CD14-positive monocyte (primary cell): ENCODE measurements around the gene CCDC138. TPM values are rescaled to one million over a fixed set of nuclear protein-coding genes. Genes with fewer than 3 reads are reported as not detected.

ENCODE experiments used
- DNase-seq, 3 donors: peaks; one replicate each; pipeline ENCODE4 v3.0.0-alpha.2; 2011 to 2022
- H2AFZ ChIP-seq: 2 replicates; pipeline ENCODE4 v1.6.0; 2012; ENCODE audit warnings: mild to moderate bottlenecking, low read depth, low read length, inconsistent platforms; ENCODE audit not compliant: insufficient read depth, poor library complexity, severe bottlenecking
- H3K27ac ChIP-seq, 2 donors: 1 replicate in 1 of 2; 2 replicates in 1 of 2; pipeline ENCODE4 v1.5.1; 2012 to 2013; ENCODE audit warnings: low read length in 2 of 2, control low read depth in 1 of 2, inconsistent platforms in 1 of 2, low read depth in 1 of 2, mild to moderate bottlenecking in 1 of 2
- H3K27me3 ChIP-seq, 2 donors: one replicate each; pipeline versions ENCODE4 v1.6.0 to v1.6.1; 2011 to 2013; ENCODE audit warnings: low read length in 2 of 2; ENCODE audit not compliant: control insufficient read depth in 2 of 2, insufficient read depth in 2 of 2
- H3K36me3 ChIP-seq, 2 donors: replicated peaks in 1 of 2; 1 replicate in 1 of 2; 2 replicates in 1 of 2; pipeline versions ENCODE4 v1.5.1 to v1.6.1; 2012 to 2013; ENCODE audit warnings: low read length in 2 of 2, control low read depth in 1 of 2, inconsistent platforms in 1 of 2, mild to moderate bottlenecking in 1 of 2; ENCODE audit not compliant: insufficient read depth in 2 of 2, control insufficient read depth in 1 of 2
- H3K4me1 ChIP-seq, 2 donors: 1 replicate in 1 of 2; 2 replicates in 1 of 2; pipeline versions ENCODE4 v1.5.1 to v1.6.1; 2012 to 2013; ENCODE audit warnings: low read length in 2 of 2, control low read depth in 1 of 2, inconsistent platforms in 1 of 2, mild to moderate bottlenecking in 1 of 2, moderate library complexity in 1 of 2; ENCODE audit not compliant: insufficient read depth in 2 of 2, control insufficient read depth in 1 of 2
- H3K4me2 ChIP-seq: replicated peaks from 2 replicates; pipeline ENCODE3; 2012; ENCODE audit warnings: low read length, moderate library complexity, mild to moderate bottlenecking; ENCODE audit not compliant: poor library complexity, severe bottlenecking; ENCODE audit errors: extremely low read depth
- H3K4me3 ChIP-seq, 3 experiments: fragments of 200-600 bp in 1 of 3; sonication (generic) in 1 of 3; replicated peaks in 1 of 3; 1 replicate in 2 of 3; 2 replicates in 1 of 3; pipeline ENCODE4 v1.5.1; 2011 to 2013; ENCODE audit warnings: low read length in 3 of 3, mild to moderate bottlenecking in 3 of 3, control low read depth in 2 of 3, low read depth in 2 of 3, inconsistent platforms in 1 of 3, moderate library complexity in 1 of 3
- H3K79me2 ChIP-seq: 2 replicates; pipeline ENCODE4 v1.6.0; 2012; ENCODE audit warnings: mild to moderate bottlenecking, control low read depth, inconsistent platforms, low read length, moderate library complexity; ENCODE audit not compliant: insufficient read depth
- H3K9ac ChIP-seq: 2 replicates; pipeline ENCODE4 v1.6.0; 2017; ENCODE audit warnings: low read length, mild to moderate bottlenecking; ENCODE audit not compliant: insufficient read depth, poor library complexity, severe bottlenecking
- H3K9me3 ChIP-seq, 2 donors: replicated peaks in 1 of 2; 1 replicate in 1 of 2; 2 replicates in 1 of 2; pipeline versions ENCODE4 v1.5.1 to v1.6.1; 2012 to 2013; ENCODE audit warnings: low read length in 2 of 2, control low read depth in 1 of 2; ENCODE audit not compliant: control insufficient read depth in 1 of 2, insufficient read depth in 1 of 2
- H4K20me1 ChIP-seq: 2 replicates; pipeline ENCODE4 v1.6.0; 2012; ENCODE audit warnings: mild to moderate bottlenecking, low read length, control low read depth, moderate library complexity; ENCODE audit not compliant: insufficient read depth
- H3K27ac Mint-ChIP-seq, 7 donors: one replicate each; pipeline ENCODE4 v1.8.0; 2020; ENCODE audit warnings: mild to moderate bottlenecking in 7 of 7, mixed read lengths in 7 of 7, moderate library complexity in 6 of 7, inconsistent platforms in 2 of 7
- H3K27me3 Mint-ChIP-seq, 3 donors: one replicate each; pipeline ENCODE4 v1.8.0; 2021 to 2022; ENCODE audit warnings: low read depth in 3 of 3, mild to moderate bottlenecking in 3 of 3, mixed read lengths in 3 of 3, moderate library complexity in 3 of 3, inconsistent platforms in 1 of 3
- H3K36me3 Mint-ChIP-seq, 2 donors: one replicate each; pipeline ENCODE4 v1.8.0; 2020; ENCODE audit warnings: mixed read lengths in 2 of 2, inconsistent platforms in 1 of 2, mild to moderate bottlenecking in 1 of 2
- H3K4me1 Mint-ChIP-seq: one replicate; pipeline ENCODE4 v1.8.0; 2020; ENCODE audit warnings: mild to moderate bottlenecking, mixed read lengths
- H3K4me3 Mint-ChIP-seq, 2 donors: one replicate each; pipeline ENCODE4 v1.8.0; 2020; ENCODE audit warnings: mild to moderate bottlenecking in 2 of 2, mixed read lengths in 2 of 2, moderate library complexity in 1 of 2
- H3K9me3 Mint-ChIP-seq, 7 donors: one replicate each; pipeline ENCODE4 v1.8.0; 2020 to 2022; ENCODE audit warnings: mixed read lengths in 7 of 7, mild to moderate bottlenecking in 6 of 7, moderate library complexity in 6 of 7, inconsistent platforms in 2 of 7
- WGBS: methylation state at CpG from one replicate; pipeline ENCODE4 v1.1.5; 2013; ENCODE audit warnings: missing lambda C conversion rate; ENCODE audit not compliant: insufficient coverage; 5-methylcytosine and 5-hydroxymethylcytosine counted together
- intact Hi-C, 2 donors: fragments of 100-400 bp; cut with micrococcal nuclease; formaldehyde crosslinking; loops; one replicate each; pipeline versions ENCODE4 v1.15.0 to v1.15.1; 2023
- polyA plus RNA-seq, 3 donors: library from polyadenylated mRNA; depleted of rRNA in 1 of 3; unstranded in 2 of 3; stranded (reverse) in 1 of 3; fragments of 300-500 nt in 2 of 3; fragments of >200 nt in 1 of 3; fragmentation: Illumina TruSeq in 2 of 3; gene quantifications; 1 replicate in 2 of 3; 2 replicates in 1 of 3; pipeline ENCODE4 v1.2.3, GENCODE V29; 2012 to 2021
- TF ChIP-seq, protein P1 (sequence below): fragments of 200-600 bp; IDR thresholded peaks from one replicate; pipeline ENCODE4 v1.8.0; 2022; ENCODE audit warnings: antibody characterized with exemption, mild to moderate bottlenecking

Gene CCDC138
- polyA plus RNA-seq, 3 donors, result 0.54 to 0.72 (median 0.67) TPM

DNA sequence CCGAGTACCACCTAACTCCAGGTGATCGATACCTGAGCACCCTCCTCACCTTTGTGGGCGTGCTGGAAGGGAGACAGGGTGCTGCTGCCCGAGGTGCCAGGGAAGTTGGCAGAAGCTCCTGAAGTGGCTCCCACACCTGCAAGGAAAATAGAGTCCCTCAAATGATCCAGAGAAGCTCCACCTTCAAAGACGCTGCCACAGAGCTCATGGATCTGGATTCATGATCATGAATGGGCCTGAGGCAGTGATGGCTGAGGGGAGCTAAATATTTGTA is 126.0 kb downstream of the CCDC138 start:
- Histone ChIP-seq H2AFZ (no peak overlapping the region), H3K79me2 (no peaks in the 10 kb centered on the region), H3K36me3 (no peaks in the 10 kb centered on the region), H3K27ac (no peak overlapping the region), H4K20me1 (no peaks in the 10 kb centered on the region), H3K4me2 (no peak overlapping the region), H3K9me3 (no peaks in the 10 kb centered on the region), H3K4me3 (no peak overlapping the region), H3K9ac (no peak overlapping the region), H3K27me3 (no peaks in the 10 kb centered on the region), H3K4me1 (no peaks in the 10 kb centered on the region)
- WGBS, result 83% methylated on average over 5 of the region's 5 CpGs
- intact Hi-C loops, result no loop called here
- H3K27ac Mint-ChIP-seq, result no peak overlapping the region
- no peak for DNase-seq
- H3K27me3 Mint-ChIP-seq, result peaks cover 0 to 4% (median 3%) of the 10 kb centered on the region in 3 donors
- no peak overlapping the region for H3K4me3 Mint-ChIP-seq
- peaks cover 1% of the 10 kb centered on the region for H3K4me1 Mint-ChIP-seq
- H3K36me3 Mint-ChIP-seq, result no peaks in the 10 kb centered on the region
- H3K9me3 Mint-ChIP-seq, result peaks cover 0 to 3% (median 0%) of the 10 kb centered on the region in 7 donors
- TF ChIP-seq, protein P1, sequence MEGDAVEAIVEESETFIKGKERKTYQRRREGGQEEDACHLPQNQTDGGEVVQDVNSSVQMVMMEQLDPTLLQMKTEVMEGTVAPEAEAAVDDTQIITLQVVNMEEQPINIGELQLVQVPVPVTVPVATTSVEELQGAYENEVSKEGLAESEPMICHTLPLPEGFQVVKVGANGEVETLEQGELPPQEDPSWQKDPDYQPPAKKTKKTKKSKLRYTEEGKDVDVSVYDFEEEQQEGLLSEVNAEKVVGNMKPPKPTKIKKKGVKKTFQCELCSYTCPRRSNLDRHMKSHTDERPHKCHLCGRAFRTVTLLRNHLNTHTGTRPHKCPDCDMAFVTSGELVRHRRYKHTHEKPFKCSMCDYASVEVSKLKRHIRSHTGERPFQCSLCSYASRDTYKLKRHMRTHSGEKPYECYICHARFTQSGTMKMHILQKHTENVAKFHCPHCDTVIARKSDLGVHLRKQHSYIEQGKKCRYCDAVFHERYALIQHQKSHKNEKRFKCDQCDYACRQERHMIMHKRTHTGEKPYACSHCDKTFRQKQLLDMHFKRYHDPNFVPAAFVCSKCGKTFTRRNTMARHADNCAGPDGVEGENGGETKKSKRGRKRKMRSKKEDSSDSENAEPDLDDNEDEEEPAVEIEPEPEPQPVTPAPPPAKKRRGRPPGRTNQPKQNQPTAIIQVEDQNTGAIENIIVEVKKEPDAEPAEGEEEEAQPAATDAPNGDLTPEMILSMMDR, result no peak

DNA sequence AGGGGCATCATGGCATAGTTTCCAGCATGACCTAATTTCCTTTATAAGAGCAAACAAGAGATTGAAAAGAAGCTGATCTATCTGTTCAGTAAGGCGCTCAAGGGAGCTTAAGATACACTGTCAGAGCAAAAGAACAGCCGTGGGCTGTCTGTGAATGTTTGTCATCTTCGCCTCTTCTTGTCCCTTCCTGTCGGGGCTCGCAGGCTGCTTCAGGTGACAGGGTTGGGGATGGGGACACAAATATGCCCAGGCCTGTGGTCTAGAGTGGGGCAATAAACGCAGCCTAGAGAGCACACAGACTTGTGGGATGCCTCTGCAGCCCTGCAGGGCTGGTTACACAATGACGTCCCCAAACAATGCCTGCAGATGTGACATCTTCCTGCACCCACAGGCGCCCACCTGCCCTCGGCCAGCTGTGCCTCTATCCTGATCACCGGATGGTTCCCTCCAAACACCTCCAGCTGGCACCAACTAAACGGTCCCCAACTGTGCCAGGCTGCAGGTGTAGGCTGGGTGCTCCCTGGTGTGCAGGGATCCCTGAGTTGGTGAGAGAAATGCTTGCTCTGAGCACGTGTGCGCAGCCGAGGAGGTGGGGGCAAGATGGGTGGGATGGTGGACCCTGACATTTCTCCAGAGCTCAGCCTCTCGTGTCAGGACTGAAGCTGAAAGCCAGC is 129.7 kb downstream of the CCDC138 start:
- no peaks in the 10 kb centered on the region for H3K4me1 ChIP-seq
- no peaks in the 10 kb centered on the region for H3K79me2 ChIP-seq
- H3K36me3 Mint-ChIP-seq, result no peaks in the 10 kb centered on the region
- TF ChIP-seq, protein P1, result no peak
- no peaks in the 10 kb centered on the region for H3K9me3 ChIP-seq
- H3K4me3 ChIP-seq, result no peak overlapping the region
- H3K4me3 Mint-ChIP-seq, result no peak overlapping the region
- H3K27me3 ChIP-seq, result no peaks in the 10 kb centered on the region
- H3K4me2 ChIP-seq, result no peak overlapping the region
- H3K9ac ChIP-seq, result no peak overlapping the region
- no peak for DNase-seq
- H3K27me3 Mint-ChIP-seq, result peaks cover 0 to 8% (median 3%) of the 10 kb centered on the region in 3 donors
- no peak overlapping the region for H2AFZ ChIP-seq
- H3K27ac Mint-ChIP-seq, result no peak overlapping the region
- H3K27ac ChIP-seq, result no peak overlapping the region
- peaks cover 1% of the 10 kb centered on the region for H3K4me1 Mint-ChIP-seq
- intact Hi-C loops, result no loop called here
- H4K20me1 ChIP-seq, result no peaks in the 10 kb centered on the region
- H3K36me3 ChIP-seq, result no peaks in the 10 kb centered on the region
- H3K9me3 Mint-ChIP-seq, result peaks cover 0 to 2% (median 0%) of the 10 kb centered on the region in 7 donors
- 38% methylated on average over 10 of the region's 15 CpGs for WGBS
